ENCODE data around the gene FKBP4.

DNA sequence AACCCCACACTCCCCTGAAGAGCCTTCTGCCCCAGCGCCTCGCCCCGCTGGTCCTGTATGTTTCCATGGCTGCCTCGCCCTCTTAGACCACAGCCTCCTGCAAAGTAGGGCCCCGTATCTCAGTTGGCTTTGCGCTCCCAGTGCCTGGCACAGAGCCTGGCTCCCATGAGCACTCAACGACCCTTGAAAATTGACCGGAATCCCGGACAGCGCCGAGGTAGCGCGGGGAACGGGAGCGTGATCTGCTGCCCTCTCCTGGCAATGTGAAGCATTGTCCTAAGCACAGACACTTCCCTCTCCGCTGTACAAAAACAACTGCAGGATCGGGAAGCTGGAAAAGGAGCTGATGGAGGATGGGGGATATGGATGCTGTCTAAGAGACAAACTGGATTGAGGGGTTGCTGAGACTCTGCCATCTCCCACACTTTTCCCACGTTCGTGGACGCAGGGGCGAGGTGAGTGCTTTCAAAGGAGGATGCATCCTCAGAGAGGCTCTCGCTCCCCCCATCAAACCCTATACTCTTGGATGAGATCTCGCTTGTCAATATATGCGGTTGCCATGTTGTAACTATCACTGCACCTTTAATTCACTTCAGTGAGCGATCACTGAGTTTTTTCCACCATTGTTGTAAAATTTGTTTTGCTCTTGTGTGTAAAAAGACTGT is 10.7 kb upstream of the FKBP4 start:
- peak; percentile 87 for TF ChIP-seq CTCF (IDR thresholded peaks at IDR 0.05)
- no peak for TF ChIP-seq EZH2 (IDR thresholded peaks at IDR 0.05)
- TF ChIP-seq EZH2phosphoT487 (IDR thresholded peaks at IDR 0.05), result no peak
